Glutamatergic neuron (in vitro differentiated cells): ENCODE results near the gene METTL21A. TPM values are rescaled to one million over a fixed set of nuclear protein-coding genes. Genes with fewer than 3 reads are reported as not detected.
"Not testable (repeated sequence)": the region's sequence is repeated elsewhere in the genome, so short reads cannot be mapped to it uniquely, and the experiment has no call there.

Source experiments
- DNase-seq: peaks from one replicate; pipeline ENCODE4 v3.0.0; 2022
- H3K27ac Mint-ChIP-seq: one replicate; pipeline ENCODE4 v1.8.0; 2020; ENCODE audit warnings: mild to moderate bottlenecking, mixed read lengths, inconsistent platforms; ENCODE audit not compliant: unreplicated experiment
- H3K27me3 Mint-ChIP-seq: one replicate; pipeline ENCODE4 v1.8.0; 2020; ENCODE audit warnings: mild to moderate bottlenecking, moderate library complexity, mixed read lengths, inconsistent platforms; ENCODE audit not compliant: unreplicated experiment
- H3K36me3 Mint-ChIP-seq: one replicate; pipeline ENCODE4 v1.8.0; 2020; ENCODE audit warnings: mild to moderate bottlenecking, mixed read lengths, inconsistent platforms; ENCODE audit not compliant: unreplicated experiment
- H3K4me1 Mint-ChIP-seq: one replicate; pipeline ENCODE4 v1.8.0; 2020; ENCODE audit warnings: mild to moderate bottlenecking, low read depth, mixed read lengths, inconsistent platforms; ENCODE audit not compliant: unreplicated experiment
- H3K4me3 Mint-ChIP-seq: one replicate; pipeline ENCODE4 v1.8.0; 2020; ENCODE audit warnings: mild to moderate bottlenecking, mixed read lengths, inconsistent platforms; ENCODE audit not compliant: unreplicated experiment
- H3K9me3 Mint-ChIP-seq: one replicate; pipeline ENCODE4 v1.8.0; 2020; ENCODE audit warnings: mild to moderate bottlenecking, moderate library complexity, mixed read lengths, inconsistent platforms; ENCODE audit not compliant: unreplicated experiment
- total RNA-seq: library from RNA; stranded (reverse); fragmentation: NEBNext Ultra II Directional; extraction: Animal tissue kit (Norgen Biotek cat#: 25700); gene quantifications from one replicate; pipeline ENCODE4 v1.2.1, GENCODE V29; 2021; ENCODE audit not compliant: unreplicated experiment
- TF ChIP-seq, protein P1 (sequence below): fragments of 200-600 bp; sonication (generic); IDR thresholded peaks from one replicate; pipeline ENCODE4 v1.5.0; 2021; ENCODE audit not compliant: partially characterized antibody, unreplicated experiment

Gene METTL21A
- total RNA-seq, 1 donor from 2014 or later: 19.3 TPM

DNA sequence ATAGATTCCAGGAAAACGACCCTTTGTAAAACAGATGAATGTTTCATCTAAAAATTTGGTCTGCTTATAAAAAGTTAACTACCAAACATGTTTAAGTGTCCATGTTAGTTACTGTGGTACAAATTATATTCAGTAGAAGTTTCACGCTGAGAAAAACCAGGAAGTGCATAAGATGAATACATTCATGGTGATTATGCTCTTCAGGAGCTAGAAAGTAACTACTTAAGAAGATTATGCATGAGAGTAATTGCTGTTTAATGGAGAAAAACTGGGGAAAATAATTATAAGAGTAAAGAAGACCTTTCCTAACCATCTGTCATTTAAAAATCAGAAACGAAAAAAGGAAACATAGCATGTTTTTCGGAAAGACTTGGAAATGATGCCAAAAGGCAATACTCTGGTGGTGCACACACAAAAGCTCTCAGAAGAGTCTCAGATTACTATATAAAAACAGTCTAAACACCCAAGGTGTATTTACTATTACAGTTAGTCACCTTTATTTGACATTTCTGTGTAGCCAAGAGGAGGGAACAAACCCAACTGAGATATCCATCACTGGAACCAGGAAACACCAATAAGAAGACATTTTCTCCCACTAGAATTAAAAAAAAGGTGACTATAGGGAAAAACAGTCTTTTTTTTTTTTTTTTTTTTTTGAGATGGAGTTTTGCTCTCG lies 38.8 kb upstream of the METTL21A start:
- H3K36me3 Mint-ChIP-seq: no peaks in the 10 kb centered on the region
- no peaks in the 10 kb centered on the region for H3K27me3 Mint-ChIP-seq
- no peak overlapping the region for H3K27ac Mint-ChIP-seq
- TF ChIP-seq, protein P1, sequence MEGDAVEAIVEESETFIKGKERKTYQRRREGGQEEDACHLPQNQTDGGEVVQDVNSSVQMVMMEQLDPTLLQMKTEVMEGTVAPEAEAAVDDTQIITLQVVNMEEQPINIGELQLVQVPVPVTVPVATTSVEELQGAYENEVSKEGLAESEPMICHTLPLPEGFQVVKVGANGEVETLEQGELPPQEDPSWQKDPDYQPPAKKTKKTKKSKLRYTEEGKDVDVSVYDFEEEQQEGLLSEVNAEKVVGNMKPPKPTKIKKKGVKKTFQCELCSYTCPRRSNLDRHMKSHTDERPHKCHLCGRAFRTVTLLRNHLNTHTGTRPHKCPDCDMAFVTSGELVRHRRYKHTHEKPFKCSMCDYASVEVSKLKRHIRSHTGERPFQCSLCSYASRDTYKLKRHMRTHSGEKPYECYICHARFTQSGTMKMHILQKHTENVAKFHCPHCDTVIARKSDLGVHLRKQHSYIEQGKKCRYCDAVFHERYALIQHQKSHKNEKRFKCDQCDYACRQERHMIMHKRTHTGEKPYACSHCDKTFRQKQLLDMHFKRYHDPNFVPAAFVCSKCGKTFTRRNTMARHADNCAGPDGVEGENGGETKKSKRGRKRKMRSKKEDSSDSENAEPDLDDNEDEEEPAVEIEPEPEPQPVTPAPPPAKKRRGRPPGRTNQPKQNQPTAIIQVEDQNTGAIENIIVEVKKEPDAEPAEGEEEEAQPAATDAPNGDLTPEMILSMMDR: no peak
- DNase-seq: no peak
- no peak overlapping the region for H3K4me3 Mint-ChIP-seq
- peaks cover 5% of the 10 kb centered on the region for H3K9me3 Mint-ChIP-seq
- no peaks in the 10 kb centered on the region for H3K4me1 Mint-ChIP-seq

GRCh38 chr2:207662203-207662602 lies 37.0 kb upstream of the METTL21A start:
- peaks cover 5% of the 10 kb centered on the region for H3K9me3 Mint-ChIP-seq
- no peak overlapping the region for H3K4me3 Mint-ChIP-seq
- TF ChIP-seq, protein P1: no peak
- H3K36me3 Mint-ChIP-seq: no peaks in the 10 kb centered on the region
- H3K4me1 Mint-ChIP-seq: no peaks in the 10 kb centered on the region
- no peak for DNase-seq
- H3K27me3 Mint-ChIP-seq: no peaks in the 10 kb centered on the region
- H3K27ac Mint-ChIP-seq: no peak overlapping the region

DNA sequence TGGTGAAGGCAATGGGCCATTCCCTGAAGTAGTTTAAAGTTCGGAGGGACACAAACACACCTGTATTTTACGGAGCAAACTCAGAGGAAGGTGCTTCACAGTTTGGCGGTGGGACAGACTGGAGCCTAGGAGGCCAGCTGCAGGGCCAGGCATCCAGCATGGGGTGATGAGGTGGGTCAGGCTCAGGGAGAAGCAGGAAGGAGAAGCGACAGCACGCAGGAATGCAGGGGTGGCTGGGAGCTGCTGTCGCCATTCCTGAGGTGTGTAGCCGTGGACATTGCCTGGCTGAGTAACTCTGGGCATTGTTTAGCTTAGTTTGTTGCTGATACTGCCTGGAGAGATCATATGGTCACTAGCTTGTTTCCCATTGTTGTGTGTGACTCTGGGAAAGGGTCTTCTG lies 35.8 kb upstream of the METTL21A start:
- Mint-ChIP-seq H3K27me3 (no peaks in the 10 kb centered on the region), H3K9me3 (peaks cover 5% of the 10 kb centered on the region), H3K36me3 (no peaks in the 10 kb centered on the region), H3K4me1 (no peaks in the 10 kb centered on the region), H3K27ac (no peak overlapping the region), H3K4me3 (no peak overlapping the region)
- DNase-seq: no peak
- TF ChIP-seq, protein P1: no peak

DNA sequence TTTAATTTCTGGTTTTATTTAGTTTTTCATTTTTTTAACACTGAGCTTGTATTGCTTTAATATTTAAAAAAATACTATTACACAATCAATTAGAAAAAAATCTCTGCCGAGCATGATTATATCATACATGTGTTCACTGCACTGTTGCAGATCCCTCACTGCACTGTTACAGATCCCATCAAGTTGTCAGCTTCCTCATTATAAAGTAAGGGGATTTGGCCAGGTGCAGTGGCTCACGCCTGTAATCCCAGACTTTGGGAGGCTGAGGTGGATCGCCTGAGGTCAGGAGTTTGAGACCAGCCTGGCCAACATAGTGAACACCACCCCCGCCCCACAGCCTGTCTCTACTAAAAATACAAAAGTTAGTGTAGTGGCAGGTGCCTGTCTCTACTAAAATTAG lies 33.0 kb upstream of the METTL21A start:
- H3K4me3 Mint-ChIP-seq: no peak overlapping the region
- no peak for DNase-seq
- no peaks in the 10 kb centered on the region for H3K4me1 Mint-ChIP-seq
- no peak overlapping the region for H3K27ac Mint-ChIP-seq
- no peaks in the 10 kb centered on the region for H3K27me3 Mint-ChIP-seq
- TF ChIP-seq, protein P1: no peak
- peaks cover 5% of the 10 kb centered on the region for H3K9me3 Mint-ChIP-seq
- no peaks in the 10 kb centered on the region for H3K36me3 Mint-ChIP-seq

- Mint-ChIP-seq H3K27me3 (no peaks in the 10 kb centered on the region), H3K4me1 (no peaks in the 10 kb centered on the region), H3K36me3 (no peaks in the 10 kb centered on the region), H3K27ac (no peak overlapping the region), H3K4me3 (no peak overlapping the region), H3K9me3 (peaks cover 1% of the 10 kb centered on the region)
- TF ChIP-seq, protein P1: no peak
- no peak for DNase-seq
Observed at GRCh38 chr2:207655000-207655399, 29.8 kb upstream of the METTL21A start.

- not testable (repeated sequence) for H3K36me3 Mint-ChIP-seq, H3K27me3 Mint-ChIP-seq, H3K4me1 Mint-ChIP-seq, H3K4me3 Mint-ChIP-seq, DNase-seq, H3K27ac Mint-ChIP-seq, H3K9me3 Mint-ChIP-seq
Observed at GRCh38 chr2:207646582-207646981, 21.4 kb upstream of the METTL21A start.
